ENCODE data around the gene PTPRB.
A peak's percentile ranks its signal among the peaks of the same experiment; 100 is the strongest.

The PTPRB gene

DNA sequence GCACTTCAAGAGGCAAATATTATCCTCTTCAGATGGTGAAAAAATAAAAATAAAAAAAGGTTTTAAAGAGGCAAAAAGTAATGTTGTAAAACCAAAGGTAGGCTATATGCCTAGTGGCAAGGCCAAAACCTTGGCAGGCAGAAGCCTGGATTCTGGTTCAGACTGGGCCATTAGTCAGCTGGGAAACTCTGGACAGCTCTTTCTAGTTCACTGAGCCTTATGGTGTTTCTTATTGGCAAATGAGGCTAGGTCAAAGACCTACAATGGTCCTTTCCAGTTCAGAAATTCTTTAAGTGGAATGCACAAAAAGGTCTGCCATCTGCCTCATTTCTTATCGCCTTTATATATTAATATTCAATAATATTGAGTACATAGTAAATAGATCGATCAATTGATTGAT lies 44.6 kb downstream of the PTPRB start:
- no peak for DNase-seq (ENCODE audit: low read depth)

DNA sequence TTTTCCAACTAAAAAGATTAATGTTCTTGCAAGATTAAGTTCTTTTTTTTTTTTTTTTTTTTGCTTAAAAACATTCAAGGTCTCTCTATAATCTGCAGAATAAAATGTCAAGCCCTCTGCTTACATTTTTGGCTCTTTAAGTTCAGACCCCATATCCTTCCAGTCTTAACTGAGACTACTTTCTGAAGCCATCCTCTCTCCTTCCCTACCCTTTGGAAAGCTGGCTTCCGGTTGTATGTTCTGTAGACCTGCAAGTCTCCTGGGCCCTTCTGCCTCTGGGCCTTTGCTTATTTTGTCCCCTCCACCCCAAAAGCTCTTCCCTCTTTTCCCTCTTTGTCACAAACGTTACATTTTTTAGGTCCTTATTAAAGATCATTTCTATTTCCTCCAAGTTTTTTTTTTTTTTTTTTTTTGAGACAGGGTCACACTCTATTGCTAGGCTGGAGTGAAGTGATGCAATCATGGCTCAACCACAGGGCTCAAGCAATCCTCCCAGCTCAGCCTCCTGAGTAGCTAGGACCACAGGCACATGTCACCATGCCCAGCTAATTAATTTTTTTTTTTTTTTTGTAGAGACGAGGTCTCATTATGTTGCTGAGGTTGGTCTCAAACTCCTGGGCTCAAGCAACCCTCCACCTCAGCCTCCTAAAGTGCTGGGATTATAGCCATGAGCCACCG lies 46.5 kb downstream of the PTPRB start:
- no peak for DNase-seq (ENCODE audit: low read depth)

- DNase-seq (ENCODE audit: low read depth) = peak; percentile 31
Measured at GRCh38 chr12:70590051-70590450, 47.2 kb downstream of the PTPRB start.

DNA sequence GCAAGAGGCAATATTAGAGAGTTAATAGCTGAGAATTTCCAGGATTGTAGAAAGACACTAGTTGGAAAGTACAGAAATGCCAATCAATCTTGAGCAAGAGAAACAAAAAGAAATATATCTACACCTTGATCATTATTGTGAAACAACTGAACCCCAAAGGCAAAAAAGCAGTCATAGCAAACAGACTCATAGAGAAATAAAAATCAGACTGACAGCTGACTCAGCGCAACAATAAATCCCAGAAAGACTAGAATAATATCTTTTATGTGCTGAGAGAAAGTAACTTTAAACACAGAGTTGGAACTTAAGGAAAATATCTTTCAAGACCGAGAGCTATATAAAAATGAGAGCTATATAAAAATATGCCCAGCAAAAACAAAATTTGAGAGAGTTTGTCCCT lies 52.9 kb downstream of the PTPRB start:
- DNase-seq (ENCODE audit: low read depth) = no peak

- DNase-seq (ENCODE audit: low read depth) = no peak
Measured at GRCh38 chr12:70583251-70583650, 54.0 kb downstream of the PTPRB start.

DNA sequence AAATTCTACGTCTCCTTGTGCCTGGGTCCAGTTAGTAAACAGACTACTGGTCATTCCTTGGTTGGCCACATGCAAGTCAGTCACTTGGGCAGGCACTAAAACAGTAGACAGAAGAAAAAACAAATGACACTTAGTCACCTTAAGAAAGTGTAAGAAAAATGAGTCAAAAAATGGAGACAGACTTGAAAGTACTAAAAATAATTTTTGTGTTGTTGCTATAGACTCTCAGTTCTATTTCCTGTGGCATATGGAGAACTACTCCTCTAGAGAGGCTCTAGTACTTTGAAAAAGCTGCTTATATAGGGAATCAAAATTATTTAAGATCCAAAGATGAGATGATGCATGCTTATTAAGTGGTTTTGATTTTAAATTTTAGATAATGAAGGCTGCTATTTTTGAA lies 56.0 kb downstream of the PTPRB start:
- no peak for DNase-seq (ENCODE audit: low read depth)

DNA sequence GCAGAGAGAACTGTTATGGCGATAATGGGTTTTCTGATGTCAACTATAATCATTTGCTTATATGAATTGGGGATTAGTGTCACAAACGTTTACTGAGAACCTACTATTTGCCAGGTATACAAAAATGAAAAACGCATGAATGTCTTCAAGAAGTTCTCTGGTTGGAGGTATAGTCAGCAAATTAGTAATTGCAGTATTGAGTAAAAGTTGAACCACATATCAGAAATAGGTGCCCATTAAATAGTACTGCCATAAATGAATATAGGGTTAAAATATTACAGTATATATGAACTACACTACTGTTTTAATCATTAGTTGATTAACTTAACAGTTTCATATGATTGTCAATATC lies 60.0 kb downstream of the PTPRB start:
- no peak for DNase-seq (ENCODE audit: low read depth)

DNA sequence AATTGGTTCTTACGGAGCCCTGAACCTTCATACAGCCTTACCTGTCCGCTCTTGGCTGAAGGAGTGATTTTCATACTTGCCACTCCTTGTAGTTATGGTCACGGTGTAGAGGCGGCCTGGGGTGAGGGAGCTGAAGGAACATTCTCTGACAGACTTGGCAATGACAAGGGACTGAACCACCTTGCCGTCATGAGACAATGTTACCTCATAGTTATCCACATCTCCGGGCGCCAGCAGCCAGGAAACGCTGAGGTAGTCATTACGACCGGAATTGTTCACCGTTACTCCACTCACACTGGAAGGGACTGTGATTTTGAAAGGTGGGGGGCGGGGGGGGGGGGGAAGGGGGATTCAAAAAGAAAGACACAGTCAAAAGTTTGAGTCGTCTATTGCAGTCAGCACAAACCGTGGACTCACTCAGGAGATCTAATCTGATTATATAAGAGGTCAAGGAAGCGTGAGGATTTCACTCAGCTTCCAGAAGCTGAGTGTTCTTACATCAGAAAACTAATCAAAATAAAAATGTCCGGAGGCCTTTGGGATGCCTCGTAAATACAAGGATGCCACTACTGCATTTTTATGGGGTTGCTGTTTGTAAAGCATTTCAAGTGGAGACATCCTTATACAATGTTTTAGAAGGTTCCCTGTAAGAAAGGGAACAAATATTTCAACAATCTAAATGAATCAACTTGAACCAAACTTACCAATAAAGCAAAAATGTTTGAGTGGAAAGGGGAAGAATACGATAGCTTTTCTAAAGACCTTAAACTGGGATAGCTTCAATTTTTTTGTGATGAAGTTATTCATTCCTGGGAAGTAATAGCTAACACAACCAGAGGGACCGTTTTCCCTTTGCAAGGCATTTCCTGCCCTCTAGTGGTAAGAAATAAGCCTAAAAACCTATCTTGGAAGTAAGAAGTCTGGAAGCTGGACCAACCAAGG lies 60.6 kb downstream of the PTPRB start:
- peak; percentile 26 for DNase-seq (ENCODE audit: low read depth)

DNA sequence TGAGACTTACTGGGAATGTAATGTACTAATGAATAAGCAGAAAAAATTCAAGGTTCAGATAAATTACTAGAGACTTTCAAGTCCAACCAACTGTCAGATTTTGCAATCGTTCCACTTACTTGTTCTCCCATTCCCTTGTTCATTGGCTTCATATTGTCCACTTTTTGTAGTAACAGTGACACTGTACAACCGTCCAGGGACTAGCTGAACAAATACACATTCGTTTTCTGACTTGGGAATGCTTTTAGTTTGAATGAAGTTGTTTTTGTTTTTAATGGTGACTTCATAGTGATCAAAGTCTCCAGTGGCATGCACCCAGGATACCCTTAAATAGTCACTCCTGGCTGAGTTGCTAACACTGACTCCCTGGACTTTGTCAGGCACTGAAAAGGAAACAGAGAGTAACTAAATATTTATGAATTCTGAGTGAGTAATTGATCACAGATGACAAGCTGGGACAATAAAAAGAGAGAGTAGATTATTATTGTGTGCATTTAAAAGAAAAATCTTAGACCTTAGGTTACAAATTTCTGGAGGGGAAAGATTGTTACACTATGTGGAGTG lies 65.4 kb downstream of the PTPRB start:
- DNase-seq (ENCODE audit: low read depth) = no peak

DNA sequence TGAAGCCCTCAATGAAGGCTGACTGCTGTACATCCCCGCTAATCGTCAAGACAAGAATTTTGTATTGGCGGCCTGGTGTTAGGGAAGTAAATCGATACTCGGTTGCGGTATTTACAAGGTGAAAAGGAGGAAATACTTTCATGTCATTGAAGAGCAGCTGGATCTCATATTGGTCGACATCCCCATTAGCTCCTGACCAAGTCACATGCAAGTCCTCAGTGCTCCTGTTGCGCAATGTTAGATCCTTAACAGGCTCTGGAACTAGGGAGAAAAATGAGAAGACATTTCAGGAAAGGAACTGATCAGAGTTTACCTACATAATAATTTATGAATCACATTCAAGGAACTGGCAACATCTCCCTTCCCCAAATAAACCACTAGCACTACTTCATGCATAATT lies 66.2 kb downstream of the PTPRB start:
- no peak for DNase-seq (ENCODE audit: low read depth)

DNA sequence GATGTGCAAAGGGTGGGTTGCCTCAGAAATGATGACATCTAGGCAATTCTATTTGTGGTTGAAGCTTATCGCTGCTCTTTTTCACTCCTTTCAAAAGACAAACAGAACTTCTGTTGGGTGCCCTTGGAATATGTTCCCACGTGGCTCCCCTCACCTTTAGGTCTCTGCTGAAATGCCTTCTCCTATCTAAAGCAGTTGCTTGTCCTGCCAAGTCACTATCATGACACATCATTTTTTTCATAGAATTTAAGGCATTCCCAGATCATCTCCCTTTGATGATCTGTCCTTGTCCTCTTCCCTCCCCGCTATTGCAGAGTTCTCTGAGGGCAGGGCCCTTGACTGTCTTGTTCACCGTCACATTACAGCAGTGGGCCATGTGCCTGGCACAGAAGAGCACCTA lies 75.7 kb downstream of the PTPRB start:
- no peak for DNase-seq (ENCODE audit: low read depth)

DNA sequence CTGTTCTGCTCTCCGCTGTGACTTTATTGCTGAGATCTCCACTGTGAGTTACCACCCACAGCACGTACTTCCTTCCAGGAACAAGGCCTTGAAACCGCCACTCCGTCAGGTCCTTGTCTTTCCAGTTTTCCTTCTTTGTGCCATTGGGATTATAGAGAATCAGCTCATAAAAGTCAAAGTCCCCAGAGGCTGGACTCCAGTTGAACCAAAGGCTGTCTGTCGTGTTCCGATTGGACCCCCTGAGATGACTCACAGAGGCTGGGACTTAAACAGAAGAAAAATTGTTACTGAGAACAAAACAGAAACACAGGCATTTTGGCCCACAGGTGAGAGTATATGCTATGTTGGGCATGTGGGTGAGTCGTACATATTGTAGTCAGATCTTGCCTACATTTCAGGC lies 76.6 kb downstream of the PTPRB start:
- DNase-seq (ENCODE audit: low read depth) = no peak

DNA sequence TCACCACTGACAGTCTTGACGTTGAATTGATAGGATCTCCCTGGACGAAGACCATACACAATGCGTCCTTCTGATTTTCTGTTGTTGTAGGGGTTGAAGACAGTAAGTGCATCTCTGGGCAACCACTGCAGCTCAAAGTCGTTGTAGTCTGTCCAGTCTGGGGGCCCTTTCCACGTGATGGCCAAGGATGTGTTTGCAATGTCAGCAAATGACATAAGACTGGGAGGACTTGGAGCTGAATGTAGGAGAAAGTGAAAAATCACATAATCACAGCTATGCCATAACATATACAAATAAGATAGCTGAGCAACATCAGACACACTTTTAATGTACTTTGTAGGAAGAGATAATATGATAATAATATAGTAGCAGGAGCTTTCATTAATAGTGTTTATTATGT lies 77.8 kb downstream of the PTPRB start:
- no peak for DNase-seq (ENCODE audit: low read depth)

DNA sequence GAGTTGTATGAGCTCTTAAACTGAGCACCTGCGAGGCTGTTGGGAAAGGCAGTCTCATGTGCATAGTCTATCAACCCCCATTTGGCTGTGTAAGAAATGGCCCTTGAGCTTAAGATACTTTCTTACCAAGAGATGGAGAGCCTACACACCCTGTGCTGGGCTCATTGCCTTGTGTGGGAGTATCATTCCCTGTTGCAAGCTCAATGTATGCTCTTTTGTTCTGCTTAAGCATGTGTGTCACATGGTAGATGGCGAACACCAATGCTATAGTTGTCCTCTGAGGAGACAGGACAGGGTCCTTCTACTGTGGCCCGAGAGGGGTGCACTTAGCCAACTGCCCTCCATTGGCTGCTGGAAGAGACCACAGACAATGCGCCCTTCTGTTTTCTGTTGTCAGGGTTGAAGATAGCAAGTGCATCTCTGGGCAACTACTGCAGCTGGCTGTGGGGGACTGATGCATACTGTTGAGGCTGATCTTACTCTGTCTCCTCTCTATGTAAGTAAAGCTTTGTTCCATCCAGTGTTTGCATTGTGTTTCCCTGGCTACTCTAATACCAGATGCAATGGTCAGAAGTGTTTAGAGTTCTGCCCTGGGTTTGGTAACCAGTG lies 79.5 kb downstream of the PTPRB start:
- no peak for DNase-seq (ENCODE audit: low read depth)

DNA sequence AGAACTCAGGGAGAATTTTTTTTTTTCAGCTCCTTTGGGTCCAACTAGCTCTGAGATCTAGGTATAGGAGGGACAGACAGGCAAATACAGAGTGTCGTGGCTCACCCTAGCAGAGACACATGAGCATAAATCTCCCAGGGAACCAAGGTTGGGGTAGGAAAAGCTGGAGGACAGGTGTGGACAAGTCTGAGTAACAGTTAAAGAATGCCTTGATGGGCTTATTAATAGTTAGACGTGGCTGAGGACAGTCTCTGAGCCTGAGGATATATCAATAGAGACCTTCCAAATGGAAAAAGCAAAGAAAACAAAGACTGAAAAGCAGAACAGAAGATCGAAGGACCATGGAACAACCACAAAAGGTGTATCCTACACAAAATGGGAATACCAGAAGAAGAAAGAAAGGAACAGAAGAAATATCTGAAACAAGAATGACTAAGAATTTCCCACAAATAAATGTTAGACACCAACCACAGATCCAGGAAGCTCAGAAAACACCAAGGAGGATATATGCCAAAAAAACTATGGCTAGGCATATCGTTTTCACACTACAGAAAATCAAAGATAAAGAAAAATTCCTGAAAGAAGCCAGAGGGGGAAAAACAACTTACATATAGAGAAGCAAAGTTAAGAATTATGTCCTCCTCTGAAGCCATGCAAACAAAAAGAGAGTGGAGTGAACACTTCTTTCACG lies 80.9 kb downstream of the PTPRB start:
- no peak for DNase-seq (ENCODE audit: low read depth)

GRCh38 chr12:70555081-70555480 lies 82.1 kb downstream of the PTPRB start:
- no peak for DNase-seq (ENCODE audit: low read depth)

DNA sequence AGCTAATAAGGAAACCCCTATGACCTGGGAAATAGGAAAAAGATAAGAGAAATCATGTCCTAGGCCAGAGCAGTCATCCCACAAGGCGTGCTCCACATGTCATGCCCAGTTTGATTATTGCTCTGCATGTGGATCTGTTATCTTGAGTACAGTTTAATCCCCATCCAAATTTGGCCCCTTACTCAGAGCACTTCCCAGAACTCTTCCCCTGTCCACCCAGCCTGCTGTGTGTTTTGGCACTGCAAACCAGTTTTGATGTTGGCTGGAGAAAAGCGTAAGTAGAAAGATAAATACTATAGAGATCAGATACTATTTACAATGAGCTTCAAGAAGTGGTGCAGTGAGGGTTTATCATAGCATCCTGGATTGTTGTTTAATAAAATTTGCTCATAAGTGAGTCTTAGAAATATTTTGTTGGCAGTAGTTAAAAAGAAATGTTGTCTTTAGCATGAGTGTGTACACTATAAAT lies 83.8 kb downstream of the PTPRB start:
- DNase-seq (ENCODE audit: low read depth) = no peak

DNA sequence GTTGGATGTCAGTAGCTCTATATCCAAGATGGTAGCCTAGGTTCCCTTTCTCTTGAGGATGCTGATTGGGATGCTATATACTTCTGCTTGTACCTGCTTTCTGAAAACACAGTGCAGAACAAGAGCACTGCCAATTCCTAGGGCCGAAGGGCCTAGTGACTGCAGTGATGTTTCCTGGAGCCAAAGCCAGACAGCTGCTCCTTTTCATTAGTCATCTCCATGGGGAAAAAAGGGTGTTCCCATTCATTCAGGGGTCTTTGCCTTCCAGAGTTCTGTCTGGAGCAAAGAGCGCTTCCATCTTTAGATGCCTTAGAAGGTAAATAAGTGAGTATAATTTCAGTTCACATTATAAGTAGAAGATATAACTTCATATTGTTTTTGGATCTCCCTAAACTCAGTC lies 85.5 kb downstream of the PTPRB start:
- DNase-seq (ENCODE audit: low read depth) = no peak

GRCh38 chr12:70550180-70550577 lies 87.0 kb downstream of the PTPRB start:
- DNase-seq (ENCODE audit: low read depth) = no peak

DNA sequence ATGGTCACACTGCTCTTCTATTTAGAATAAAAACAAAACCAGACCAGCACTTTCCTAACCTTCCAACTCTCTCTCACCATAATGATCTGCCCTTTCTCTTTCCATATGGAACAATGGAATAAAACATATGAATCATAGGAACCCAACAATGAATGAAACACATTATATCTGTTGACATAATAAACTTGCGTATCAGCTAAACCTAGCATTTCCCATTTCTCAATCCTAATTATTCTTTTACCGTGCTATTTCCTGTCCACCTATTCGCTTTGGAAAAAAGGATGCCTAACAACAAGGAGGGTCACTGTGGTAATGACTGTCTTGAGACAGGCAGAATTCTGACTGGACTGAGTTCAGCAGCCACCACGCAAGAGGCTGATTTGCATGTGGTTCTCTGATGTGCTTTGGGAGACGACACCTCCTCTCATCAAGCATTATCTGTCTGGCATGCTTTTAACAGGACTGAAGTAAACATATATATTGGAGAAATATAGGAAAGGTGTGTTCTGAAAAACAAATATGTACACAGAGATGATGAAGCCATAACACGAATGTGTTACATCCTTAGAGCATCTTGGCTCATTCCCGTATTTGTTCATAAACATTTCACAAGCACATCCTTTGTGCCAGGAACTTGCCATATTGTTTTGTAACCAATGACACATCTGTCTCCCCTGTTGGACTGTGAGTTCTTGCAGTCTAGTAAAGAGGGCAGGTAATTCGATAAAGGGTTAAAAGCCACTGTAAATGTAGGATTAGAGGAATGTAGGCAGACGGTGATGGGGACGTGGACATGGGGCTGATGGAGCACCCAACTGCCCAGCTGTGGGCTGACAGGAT lies 87.7 kb downstream of the PTPRB start:
- DNase-seq (ENCODE audit: low read depth) = no peak

DNA sequence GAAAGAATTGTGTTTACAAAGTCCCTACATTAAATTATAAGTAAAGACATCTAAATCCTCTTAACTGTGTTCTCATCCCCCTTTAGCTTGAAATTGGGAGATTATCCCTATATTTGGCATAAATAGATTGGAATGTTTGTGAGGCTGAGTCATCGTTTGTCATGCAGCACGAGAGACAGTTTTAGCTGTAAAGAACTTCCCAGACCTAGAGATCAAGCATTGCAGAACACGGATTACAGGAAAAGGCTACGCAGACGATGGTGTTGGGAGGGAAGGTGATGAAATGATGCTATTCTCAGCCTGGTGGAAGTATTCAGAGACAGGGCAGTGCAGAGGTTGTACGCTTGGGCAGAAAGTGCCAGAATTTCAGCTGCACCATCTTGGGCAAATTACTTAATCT lies 93.8 kb downstream of the PTPRB start:
- no peak for DNase-seq (ENCODE audit: low read depth)

Data from CMK (cell line).